BLaER1 (cell line): Measurements from ENCODE around the gene TRAF1.

Experiments
- H3K27ac ChIP-seq: shearing (Covaris generic); formaldehyde crosslinking; 2 replicates; pipeline ENCODE4 v1.8.1; 2022
- H3K27me3 ChIP-seq: shearing (Covaris generic); formaldehyde crosslinking; 2 replicates; pipeline ENCODE4 v1.8.1; 2022
- H3K36me3 ChIP-seq: shearing (Covaris generic); formaldehyde crosslinking; 2 replicates; pipeline ENCODE4 v1.8.1; 2022
- H3K4me1 ChIP-seq: shearing (Covaris generic); formaldehyde crosslinking; 2 replicates; pipeline ENCODE4 v1.8.1; 2022
- H3K4me2 ChIP-seq: shearing (Covaris generic); formaldehyde crosslinking; 2 replicates; pipeline ENCODE4 v1.8.1; 2022
- H3K4me3 ChIP-seq: shearing (Covaris generic); formaldehyde crosslinking; 2 replicates; pipeline ENCODE4 v1.8.1; 2022
- H3K9ac ChIP-seq: shearing (Covaris generic); formaldehyde crosslinking; 2 replicates; pipeline ENCODE4 v1.8.1; 2022
- H3K9me3 ChIP-seq: shearing (Covaris generic); formaldehyde crosslinking; 2 replicates; pipeline ENCODE4 v1.8.1; 2022
- H4K20me1 ChIP-seq: shearing (Covaris generic); formaldehyde crosslinking; 2 replicates; pipeline ENCODE4 v1.8.1; 2022
- Cebpa-rat ChIP-seq: shearing (Covaris generic); IDR thresholded peaks from 2 replicates; pipeline ENCODE4 v1.8.1; 2022

TRAF1 gene

DNA sequence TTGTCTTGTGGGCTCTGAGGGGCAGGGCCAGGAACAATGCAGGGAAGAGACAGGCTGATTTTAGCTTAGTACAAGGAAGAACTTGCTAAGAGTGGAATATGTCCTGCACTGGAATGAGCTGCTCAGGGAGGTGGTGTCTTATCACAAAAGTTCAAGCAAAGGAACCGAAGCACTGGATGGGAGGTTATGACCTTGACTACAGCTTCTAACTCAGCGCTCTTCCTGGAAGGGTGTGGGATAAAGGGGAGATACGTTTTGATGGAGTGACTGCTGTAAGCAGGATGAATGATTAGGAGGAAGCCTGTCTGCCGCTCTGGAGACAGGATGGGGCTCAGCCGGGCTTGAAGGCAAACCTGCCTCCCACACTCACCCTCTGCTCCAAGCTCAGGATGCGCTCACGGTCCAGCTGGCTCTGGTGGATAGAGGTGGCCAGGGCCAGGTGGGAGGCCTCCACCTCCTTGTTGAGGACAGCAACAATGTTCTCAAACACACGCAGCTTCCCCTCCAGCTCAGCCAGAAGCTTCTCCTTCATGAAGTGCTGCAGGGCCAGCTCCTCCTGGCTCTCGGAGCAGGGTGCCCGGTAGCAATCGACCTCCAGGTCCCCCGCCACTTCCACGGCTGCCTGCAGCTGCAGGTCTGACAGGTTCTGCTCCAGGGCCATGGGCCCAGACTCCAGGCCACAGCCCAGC, 13.5 kb downstream of the TRAF1 start:
- H3K36me3 ChIP-seq: peaks cover 10% of the 10 kb centered on the region; the same call in 1 of the 2 replicates
- H3K4me1 ChIP-seq: peaks cover 11% of the 10 kb centered on the region
- H3K9ac ChIP-seq: no peak overlapping the region
- no peak overlapping the region for H3K27ac ChIP-seq
- no peaks in the 10 kb centered on the region for H4K20me1 ChIP-seq
- TF ChIP-seq Cebpa-rat: no peak
- H3K4me3 ChIP-seq: no peak overlapping the region
- H3K4me2 ChIP-seq: no peak overlapping the region
- no peaks in the 10 kb centered on the region for H3K9me3 ChIP-seq
- no peaks in the 10 kb centered on the region for H3K27me3 ChIP-seq

DNA sequence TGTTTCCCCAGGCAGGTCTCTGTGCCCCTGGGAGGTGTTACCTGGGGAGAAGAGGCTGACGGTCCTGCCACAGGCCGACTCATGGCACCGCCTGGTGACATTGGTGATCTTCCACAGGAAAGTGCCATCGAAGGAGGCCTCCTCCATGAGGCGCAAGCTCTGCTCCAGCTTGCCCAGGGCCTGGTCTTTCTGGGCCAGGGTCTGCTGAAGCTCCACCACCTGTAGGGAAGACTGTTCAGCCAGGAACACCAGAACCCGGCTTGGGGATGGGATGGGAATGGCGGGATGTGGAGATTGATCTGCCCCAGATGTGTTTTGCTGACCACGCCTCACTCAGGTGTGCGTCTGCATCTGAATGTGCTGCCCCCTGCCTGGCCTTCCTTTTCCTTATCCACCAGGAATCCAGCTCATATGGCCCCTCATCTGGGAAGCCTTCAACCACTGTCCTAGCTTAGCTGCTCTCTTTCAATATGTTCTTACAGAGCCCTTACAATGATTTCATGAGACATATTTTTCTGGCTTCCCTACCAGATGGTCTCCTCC, 15.2 kb downstream of the TRAF1 start:
- Histone ChIP-seq H3K27ac (no peak overlapping the region), H4K20me1 (no peaks in the 10 kb centered on the region), H3K4me2 (no peak overlapping the region), H3K27me3 (no peaks in the 10 kb centered on the region), H3K36me3 (peaks cover 10% of the 10 kb centered on the region; the same call in 1 of the 2 replicates), H3K4me1 (peaks cover 14% of the 10 kb centered on the region), H3K4me3 (no peak overlapping the region), H3K9ac (no peak overlapping the region), H3K9me3 (no peaks in the 10 kb centered on the region)
- TF ChIP-seq Cebpa-rat: no peak

GRCh38 chr9:120910643-120911042, 16.0 kb downstream of the TRAF1 start:
- Histone ChIP-seq H3K36me3 (peaks cover 10% of the 10 kb centered on the region; the same call in 1 of the 2 replicates), H3K4me2 (no peak overlapping the region), H3K9ac (no peak overlapping the region), H3K27me3 (no peaks in the 10 kb centered on the region), H3K27ac (no peak overlapping the region), H4K20me1 (no peaks in the 10 kb centered on the region), H3K9me3 (no peaks in the 10 kb centered on the region), H3K4me3 (no peak overlapping the region), H3K4me1 (peaks cover 21% of the 10 kb centered on the region)
- no peak for TF ChIP-seq Cebpa-rat

DNA sequence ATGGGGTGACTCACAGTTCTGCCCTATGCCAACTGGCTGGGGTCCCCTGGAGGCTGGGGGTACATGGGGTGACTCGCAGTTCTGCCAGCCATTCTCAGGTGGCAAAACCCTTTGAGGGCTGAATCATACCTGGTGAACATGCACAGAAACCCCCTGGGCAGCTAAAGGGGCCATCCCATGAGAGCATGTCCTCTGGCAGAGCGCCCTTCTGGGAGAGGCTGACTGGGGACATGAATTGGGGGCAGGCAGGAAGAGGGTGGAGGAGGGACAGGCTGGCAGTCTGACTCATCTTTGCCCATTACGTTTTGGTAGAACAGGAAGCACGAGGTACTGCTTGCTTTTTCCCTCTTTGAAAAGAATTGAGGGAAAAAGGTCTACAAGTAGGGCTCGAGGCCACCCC, 16.7 kb downstream of the TRAF1 start:
- peaks cover 28% of the 10 kb centered on the region for H3K4me1 ChIP-seq
- peaks cover 10% of the 10 kb centered on the region; the same call in 1 of the 2 replicates for H3K36me3 ChIP-seq
- H3K4me3 ChIP-seq: no peak overlapping the region
- H3K9ac ChIP-seq: no peak overlapping the region
- TF ChIP-seq Cebpa-rat: no peak
- no peaks in the 10 kb centered on the region for H4K20me1 ChIP-seq
- peak overlapping the region; percentile 41 for H3K4me2 ChIP-seq
- no peaks in the 10 kb centered on the region for H3K9me3 ChIP-seq
- H3K27ac ChIP-seq: 0 out of 2 replicates have a peak overlapping the region, but pooled peaks have one; percentile 4
- H3K27me3 ChIP-seq: no peaks in the 10 kb centered on the region

DNA sequence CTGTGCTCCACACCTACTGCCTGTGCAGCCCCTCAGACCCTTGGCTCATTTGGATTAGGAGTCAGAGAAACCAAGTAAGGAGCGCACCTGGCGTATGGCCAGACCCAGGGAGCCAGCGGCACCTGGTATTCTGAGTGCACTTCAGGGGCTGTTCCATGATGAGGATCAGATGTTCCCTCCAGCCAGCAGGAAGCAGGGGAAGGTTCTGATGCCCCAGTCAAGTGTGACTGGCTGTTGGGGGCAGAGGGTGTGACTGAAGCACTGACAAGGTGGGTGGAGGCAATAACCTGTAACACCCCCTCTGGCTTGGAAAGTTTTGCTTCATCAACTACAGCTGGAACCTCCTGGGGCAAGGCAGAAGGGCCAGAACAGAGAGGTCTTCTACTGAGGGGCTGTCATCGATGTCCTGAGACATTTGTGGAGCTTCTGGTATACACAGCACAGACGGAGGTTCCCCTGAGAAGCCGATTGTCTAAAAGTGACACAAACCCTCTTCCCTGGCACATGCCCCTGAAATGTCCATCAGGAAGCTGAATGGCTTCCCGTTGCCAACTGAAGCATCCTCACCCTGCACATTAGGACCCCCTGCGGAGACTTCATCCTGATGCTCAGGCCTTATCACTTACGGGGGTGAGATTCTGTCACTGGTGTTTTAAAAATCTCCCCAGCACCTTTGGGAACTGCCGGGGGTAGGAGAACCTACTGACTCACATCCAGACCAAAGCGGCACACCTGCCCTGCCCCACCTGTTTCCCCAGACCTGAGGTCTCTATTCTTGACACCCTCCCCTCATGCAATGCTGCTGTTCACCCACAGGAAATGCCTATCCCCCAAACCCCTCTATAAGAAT, 21.1 kb downstream of the TRAF1 start:
- no peak overlapping the region for H3K27ac ChIP-seq
- no peaks in the 10 kb centered on the region for H4K20me1 ChIP-seq
- H3K4me2 ChIP-seq: peak overlapping the region; percentile 70
- peaks cover 5% of the 10 kb centered on the region; the same call in 1 of the 2 replicates for H3K36me3 ChIP-seq
- no peak for TF ChIP-seq Cebpa-rat
- peaks cover 72% of the 10 kb centered on the region for H3K4me1 ChIP-seq
- H3K27me3 ChIP-seq: no peaks in the 10 kb centered on the region
- H3K4me3 ChIP-seq: no peak overlapping the region
- no peak overlapping the region for H3K9ac ChIP-seq
- H3K9me3 ChIP-seq: no peaks in the 10 kb centered on the region

GRCh38 chr9:120904978-120905301, 21.7 kb downstream of the TRAF1 start:
- H3K4me2 ChIP-seq: peak overlapping the region; percentile 70
- H3K27me3 ChIP-seq: no peaks in the 10 kb centered on the region
- H3K4me3 ChIP-seq: no peak overlapping the region
- H3K4me1 ChIP-seq: peaks cover 72% of the 10 kb centered on the region
- peaks cover 5% of the 10 kb centered on the region; the same call in 1 of the 2 replicates for H3K36me3 ChIP-seq
- no peaks in the 10 kb centered on the region for H3K9me3 ChIP-seq
- H4K20me1 ChIP-seq: no peaks in the 10 kb centered on the region
- H3K9ac ChIP-seq: no peak overlapping the region
- no peak for TF ChIP-seq Cebpa-rat
- no peak overlapping the region for H3K27ac ChIP-seq

DNA sequence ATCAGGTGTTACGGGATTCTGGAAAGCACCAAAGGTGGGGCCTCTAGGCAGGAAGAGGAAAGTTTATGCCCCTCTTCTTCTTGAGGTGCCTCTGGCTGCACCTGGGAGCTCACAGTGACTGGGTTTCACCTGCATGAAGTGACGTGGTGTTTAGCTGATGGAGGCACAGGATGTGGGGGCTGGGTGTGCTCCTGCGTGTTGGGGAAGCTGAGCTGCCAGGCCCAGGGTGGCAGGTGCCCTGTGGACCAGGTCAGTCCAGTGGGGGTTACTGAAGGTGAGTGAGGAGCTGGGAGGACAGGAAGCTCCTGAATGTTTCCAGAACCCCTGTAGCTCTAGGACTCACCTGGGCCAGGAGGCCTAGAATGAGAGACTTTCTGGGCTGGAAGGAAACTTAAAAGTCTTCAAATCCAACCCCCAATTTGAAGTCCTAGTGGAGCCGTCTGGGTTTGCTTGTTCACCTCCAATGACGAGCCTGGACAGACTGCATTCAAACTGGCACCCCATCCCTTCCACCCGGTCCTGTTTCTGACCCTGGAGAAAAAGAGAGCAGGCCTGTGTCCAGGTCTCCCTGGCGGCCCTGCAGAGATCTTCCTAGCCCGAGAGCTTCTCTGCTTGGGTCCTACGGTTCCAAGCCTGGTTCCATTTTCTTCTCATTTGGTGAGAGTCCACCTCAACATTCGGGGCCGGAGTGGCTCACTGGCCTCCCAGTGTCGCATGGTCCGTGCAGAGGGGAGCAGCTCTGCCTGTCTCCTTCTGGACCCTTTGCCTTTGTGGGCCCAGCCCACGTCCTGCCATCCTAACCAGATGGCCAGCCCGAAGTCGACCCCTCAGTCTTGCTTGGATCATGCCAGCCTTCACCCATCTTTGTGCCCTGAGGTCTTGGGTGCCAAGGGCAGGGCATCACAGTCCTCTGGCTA, 22.3 kb downstream of the TRAF1 start:
- Histone ChIP-seq H3K27me3 (no peaks in the 10 kb centered on the region), H3K9me3 (no peaks in the 10 kb centered on the region), H3K27ac (peak overlapping the region; percentile 53), H3K4me3 (no peak overlapping the region), H3K36me3 (peaks cover 3% of the 10 kb centered on the region; the same call in 1 of the 2 replicates), H4K20me1 (no peaks in the 10 kb centered on the region), H3K4me1 (peaks cover 73% of the 10 kb centered on the region), H3K4me2 (peak overlapping the region; percentile 70), H3K9ac (no peak overlapping the region)
- TF ChIP-seq Cebpa-rat: no peak

- Histone ChIP-seq H3K4me1 (peaks cover 88% of the 10 kb centered on the region), H4K20me1 (no peaks in the 10 kb centered on the region), H3K36me3 (no peaks in the 10 kb centered on the region), H3K4me2 (peak overlapping the region; percentile 70), H3K27me3 (no peaks in the 10 kb centered on the region), H3K27ac (peak overlapping the region; percentile 53; the same call in 1 of the 2 replicates), H3K9ac (no peak overlapping the region), H3K9me3 (no peaks in the 10 kb centered on the region), H3K4me3 (no peak overlapping the region)
- 0 out of 2 replicates have a peak, but pooled peaks have one; percentile 9 for TF ChIP-seq Cebpa-rat
Observed at GRCh38 chr9:120902569-120903535, 23.7 kb downstream of the TRAF1 start.
